HG02798 (cell line): Measurements from ENCODE around the gene GAPVD1.
"Not testable (repeated sequence)": the region's sequence is repeated elsewhere in the genome, so short reads cannot be mapped to it uniquely, and the experiment has no call there.

Source experiments
- ATAC-seq: cut with Tn5 transposase; IDR thresholded peaks from one replicate; pipeline ENCODE4 v1.9.1; 2021; ENCODE audit warnings: mild to moderate bottlenecking; ENCODE audit not compliant: unreplicated experiment, poor library complexity

GAPVD1 gene

GRCh38 chr9:125296843-125297372 is 35.3 kb downstream of the GAPVD1 start:
- no peak for ATAC-seq

- no peak for ATAC-seq
These were observed 36.3 kb downstream of the GAPVD1 start for GRCh38 chr9:125297917-125298316.

GRCh38 chr9:125302241-125302640 is 40.6 kb downstream of the GAPVD1 start:
- no peak for ATAC-seq

- no peak for ATAC-seq
These were observed 42.6 kb downstream of the GAPVD1 start for GRCh38 chr9:125304273-125304672.

- ATAC-seq: no peak
These were observed 50.8 kb downstream of the GAPVD1 start for GRCh38 chr9:125312411-125312810.

GRCh38 chr9:125316359-125316758 is 54.7 kb downstream of the GAPVD1 start:
- ATAC-seq: not testable (repeated sequence)

- ATAC-seq: no peak
These were observed 56.1 kb downstream of the GAPVD1 start for GRCh38 chr9:125317704-125318103.

GRCh38 chr9:125321496-125321895 is 59.9 kb downstream of the GAPVD1 start:
- ATAC-seq: no peak

GRCh38 chr9:125323615-125324014 is 62.0 kb downstream of the GAPVD1 start:
- no peak for ATAC-seq

GRCh38 chr9:125325826-125326225 is 64.2 kb downstream of the GAPVD1 start:
- no peak for ATAC-seq

GRCh38 chr9:125329978-125330377 is 68.4 kb downstream of the GAPVD1 start:
- no peak for ATAC-seq

- ATAC-seq: no peak
These were observed 69.0 kb downstream of the GAPVD1 start for GRCh38 chr9:125330587-125330986.

- ATAC-seq: peak; percentile 65
These were observed 70.9 kb downstream of the GAPVD1 start for GRCh38 chr9:125332527-125332926.

GRCh38 chr9:125337236-125337635 is 75.6 kb downstream of the GAPVD1 start:
- ATAC-seq: no peak

- no peak for ATAC-seq
These were observed 77.3 kb downstream of the GAPVD1 start for GRCh38 chr9:125338929-125339328.

- no peak for ATAC-seq
These were observed 79.9 kb downstream of the GAPVD1 start for GRCh38 chr9:125341566-125341965.

- ATAC-seq: no peak
These were observed 82.1 kb downstream of the GAPVD1 start for GRCh38 chr9:125343518-125344275.

- ATAC-seq: no peak
These were observed 84.6 kb downstream of the GAPVD1 start for GRCh38 chr9:125346080-125346732.

GRCh38 chr9:125355601-125356000 is 94.0 kb downstream of the GAPVD1 start:
- no peak for ATAC-seq

GRCh38 chr9:125356032-125356431 is 94.4 kb downstream of the GAPVD1 start:
- no peak for ATAC-seq

- no peak for ATAC-seq
These were observed 97.4 kb downstream of the GAPVD1 start for GRCh38 chr9:125359011-125359410.

- no peak for ATAC-seq
These were observed 99.0 kb downstream of the GAPVD1 start for GRCh38 chr9:125360601-125361000.
